Pancreas (tissue), 10 donors: Measurements from ENCODE around the gene SDCBP2. TPM values are rescaled to one million over a fixed set of nuclear protein-coding genes. Genes with fewer than 3 reads are reported as not detected.

ENCODE experiments used
- ATAC-seq, 4 donors: fragments of 200-7000 bp; cut with Tn5 transposase; one replicate each; pipeline versions ENCODE4 v1.8.0 to v1.9.1; 2020; ENCODE audit warnings: mild to moderate bottlenecking in 4 of 4, moderate library complexity in 4 of 4
- DNase-seq, 6 donors: peaks; one replicate each; pipeline ENCODE4 v3.0.0-alpha.2; 2020
- FAIRE-seq: peaks from 2 replicates; lab custom pipeline; 2012; peaks lifted over from hg19 to GRCh38; lab: Jason Lieb, UNC
- H3K27ac ChIP-seq, 4 donors: fragments of 200-600 bp; sonication (generic); 1 replicate in 3 of 4; 2 replicates in 1 of 4; pipeline versions ENCODE4 v1.5.0 to v1.8.0; 2020
- H3K27me3 ChIP-seq, 4 donors: fragments of 200-600 bp; one replicate each; pipeline ENCODE4 v1.8.0; 2021
- H3K36me3 ChIP-seq, 3 donors: fragments of 200-600 bp; sonication (generic) in 1 of 3; one replicate each; pipeline versions ENCODE4 v1.5.0 to v1.8.0; 2020 to 2021
- H3K4me1 ChIP-seq, 3 donors: fragments of 200-600 bp; one replicate each; pipeline ENCODE4 v1.8.0; 2021
- H3K4me3 ChIP-seq, 4 donors: fragments of 200-600 bp; sonication (generic) in 2 of 4; one replicate each; pipeline versions ENCODE4 v1.5.0 to v1.8.0; 2020 to 2021
- H3K9me3 ChIP-seq, 4 donors: fragments of 200-600 bp; one replicate each; pipeline ENCODE4 v1.8.0; 2021
- CTCF ChIP-seq, 4 donors: fragments of 200-600 bp; sonication (generic) in 3 of 4; IDR thresholded peaks; one replicate each; pipeline versions ENCODE4 v1.5.0 to v1.8.0; 2021; ENCODE audit warnings: antibody characterized with exemption in 4 of 4
- WGBS, 2 donors: extraction: QIAGEN DNeasy Blood & Tissue Kit; methylation state at CpG; one replicate each; pipeline ENCODE4 v1.1.7; 2013; 5-methylcytosine and 5-hydroxymethylcytosine counted together
- intact Hi-C, 3 donors: fragments of 100-400 bp; cut with DNase I; formaldehyde crosslinking; loops; one replicate each; pipeline versions ENCODE4 v1.11.1 to v1.14.2; 2022
- polyA plus RNA-seq, 2 donors: library from polyadenylated mRNA; stranded (reverse); fragments of 200-250 nt; gene quantifications; one replicate each; pipeline ENCODE4 v1.2.3, GENCODE V29; 2013
- total RNA-seq, 6 donors: library from RNA; stranded (reverse); fragmentation: NEBNext Ultra II Directional in 4 of 6; extraction: Animal tissue kit (Norgen Biotek cat#: 25700) in 4 of 6; gene quantifications; one replicate each; pipeline versions ENCODE4 v1.2.1 to v1.2.4, GENCODE V29; 2021 to 2023
- donor health status: healthy with polysubstance abuse.
- donor health status: DM: no; HTN: no; CAD: no; lungs with moderate emphysema.
- donor health status: DM: no; HTN: no; CAD: no.
- donor health status: control.
- donor health status: control.
- donor health status: Bipolar disorder and iron deficiency.
- donor health status: DM: yes; HTN: yes; CAD: no.
- donor health status: DM: no; HTN: no; CAD: no.
- donor health status: DM: no; HTN: no; CAD: no.
- donor health status: DM: yes; HTN: yes; CAD: no.

The SDCBP2 gene
- total and polyA plus RNA-seq, 8 donors, result 4.7 to 23.8 (median 12.0) TPM

GRCh38 chr20:1376408-1377270 is 47.7 kb upstream of the SDCBP2 start:
- H3K4me3 ChIP-seq, result no peak overlapping the region
- no peak for TF ChIP-seq CTCF (IDR thresholded peaks at IDR 0.05)
- H3K9me3 ChIP-seq, result no peaks in the 10 kb centered on the region
- peaks cover 2 to 18% (median 17%) of the 10 kb centered on the region in 3 donors for H3K4me1 ChIP-seq
- H3K27me3 ChIP-seq, result no peaks in the 10 kb centered on the region
- FAIRE-seq (no peak), DNase-seq (no peak), ATAC-seq (peak in 2 of 4 donors; percentile 25 to 48)
- 71 to 83% methylated on average over 7 of the region's 7 CpGs for WGBS, 2 donors
- H3K36me3 ChIP-seq, result peaks cover 0 to 2% (median 0%) of the 10 kb centered on the region in 3 donors
- intact Hi-C loops, result no loop called here
- H3K27ac ChIP-seq, result no peak overlapping the region

GRCh38 chr20:1376007-1376406 is 47.1 kb upstream of the SDCBP2 start:
- intact Hi-C loops, result no loop called here
- FAIRE-seq (no peak), ATAC-seq (peak in 2 of 4 donors; percentile 24 to 43), DNase-seq (no peak)
- no peak for TF ChIP-seq CTCF (IDR thresholded peaks at IDR 0.05)
- Histone ChIP-seq H3K36me3 (peaks cover 0 to 7% (median 0%) of the 10 kb centered on the region in 3 donors), H3K27me3 (no peaks in the 10 kb centered on the region), H3K9me3 (no peaks in the 10 kb centered on the region), H3K4me3 (no peak overlapping the region), H3K4me1 (peaks cover 0 to 12% (median 12%) of the 10 kb centered on the region in 3 donors), H3K27ac (no peak overlapping the region)
- WGBS, 2 donors, result 82 to 90% methylated on average over 1 of the region's 1 CpG

GRCh38 chr20:1375515-1375914 is 46.6 kb upstream of the SDCBP2 start:
- no peak for FAIRE-seq
- Histone ChIP-seq H3K36me3 (peaks cover 0 to 7% (median 0%) of the 10 kb centered on the region in 3 donors), H3K27me3 (no peaks in the 10 kb centered on the region), H3K9me3 (no peaks in the 10 kb centered on the region), H3K27ac (no peak overlapping the region), H3K4me1 (peaks cover 0 to 13% (median 12%) of the 10 kb centered on the region in 3 donors), H3K4me3 (no peak overlapping the region)
- no peak for DNase-seq
- 70 to 77% methylated on average over 8 of the region's 8 CpGs for WGBS, 2 donors
- peak in 2 of 4 donors; percentile 5 to 15 for ATAC-seq
- intact Hi-C loops, result no loop called here
- no peak for TF ChIP-seq CTCF (IDR thresholded peaks at IDR 0.05)

GRCh38 chr20:1374246-1374645 is 45.3 kb upstream of the SDCBP2 start:
- intact Hi-C loops, result no loop called here
- no peak for FAIRE-seq

More at GRCh38 chr20:1374246-1374645, 45.3 kb upstream of the SDCBP2 start:
- 67 to 75% methylated on average over 2 of the region's 2 CpGs for WGBS, 2 donors
- DNase-seq (no peak), ATAC-seq (no peak)
- peaks cover 0 to 21% (median 12%) of the 10 kb centered on the region in 3 donors for H3K4me1 ChIP-seq
- H3K27ac ChIP-seq, result no peak overlapping the region
- H3K36me3 ChIP-seq, result peaks cover 0 to 7% (median 0%) of the 10 kb centered on the region in 3 donors
- no peaks in the 10 kb centered on the region for H3K27me3 ChIP-seq
- no peak for TF ChIP-seq CTCF (IDR thresholded peaks at IDR 0.05)
- no peaks in the 10 kb centered on the region for H3K9me3 ChIP-seq
- H3K4me3 ChIP-seq, result no peak overlapping the region
